ENCODE results near the gene XNDC1N.

XNDC1N gene, protein sequence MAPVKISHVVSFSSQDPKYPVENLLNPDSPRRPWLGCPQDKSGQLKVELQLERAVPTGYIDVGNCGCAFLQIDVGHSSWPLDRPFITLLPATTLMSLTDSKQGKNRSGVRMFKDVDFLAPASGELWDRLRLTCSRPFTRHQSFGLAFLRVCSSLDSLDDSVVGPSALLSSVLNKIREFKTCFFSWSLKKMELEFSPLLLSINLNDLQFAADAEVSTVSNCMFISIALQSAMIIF

DNA sequence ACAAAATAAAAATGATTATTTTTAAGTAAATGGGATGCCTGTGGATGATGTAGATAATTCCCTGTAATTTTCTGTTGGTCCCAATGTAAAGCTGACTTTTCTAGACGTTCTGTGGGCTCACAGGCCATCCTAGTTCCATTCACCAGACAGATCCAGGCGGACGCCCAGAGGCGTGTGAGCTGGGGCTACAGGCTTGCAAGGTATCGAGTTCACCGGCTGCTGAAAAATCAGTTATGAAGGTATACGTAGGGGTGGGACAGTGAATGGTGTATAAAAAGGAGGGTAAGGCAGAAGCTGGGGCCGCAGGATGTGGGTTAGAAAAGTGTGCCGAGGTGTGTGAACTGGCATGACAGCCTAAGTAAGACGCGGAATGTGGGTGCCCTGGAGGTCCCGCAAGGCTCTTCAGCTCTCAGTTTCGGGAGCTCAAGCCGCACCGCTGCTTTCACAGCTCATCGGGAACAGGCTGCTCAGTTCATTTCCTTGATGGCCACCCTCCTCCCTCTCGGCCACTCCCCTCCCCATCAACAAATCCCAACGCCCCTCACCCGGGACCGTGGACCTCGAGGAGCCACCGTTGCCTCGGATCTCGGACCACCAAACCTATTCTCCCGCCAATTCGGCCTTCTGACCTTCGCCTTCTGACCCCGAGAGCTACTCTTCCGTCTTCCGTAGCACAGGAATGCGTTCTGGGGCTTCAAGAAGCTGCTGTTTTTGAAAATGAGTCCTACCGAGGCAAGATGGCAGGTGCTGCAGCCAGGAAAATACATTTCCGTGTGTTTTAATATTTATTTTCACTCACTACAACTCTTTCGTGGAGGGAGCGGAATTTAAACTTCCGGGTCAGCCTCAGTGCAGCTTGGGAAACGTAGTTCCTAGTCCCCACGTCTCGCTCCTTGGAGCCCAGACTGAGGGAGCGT is at the start of gene XNDC1N:
Gene XNDC1N (minus strand): TSS at position 775 of the 917 bp plus-strand sequence. CDS start 5,241 bp downstream, outside the sequence.
- peak; percentile 88 for DNase-seq

DNA sequence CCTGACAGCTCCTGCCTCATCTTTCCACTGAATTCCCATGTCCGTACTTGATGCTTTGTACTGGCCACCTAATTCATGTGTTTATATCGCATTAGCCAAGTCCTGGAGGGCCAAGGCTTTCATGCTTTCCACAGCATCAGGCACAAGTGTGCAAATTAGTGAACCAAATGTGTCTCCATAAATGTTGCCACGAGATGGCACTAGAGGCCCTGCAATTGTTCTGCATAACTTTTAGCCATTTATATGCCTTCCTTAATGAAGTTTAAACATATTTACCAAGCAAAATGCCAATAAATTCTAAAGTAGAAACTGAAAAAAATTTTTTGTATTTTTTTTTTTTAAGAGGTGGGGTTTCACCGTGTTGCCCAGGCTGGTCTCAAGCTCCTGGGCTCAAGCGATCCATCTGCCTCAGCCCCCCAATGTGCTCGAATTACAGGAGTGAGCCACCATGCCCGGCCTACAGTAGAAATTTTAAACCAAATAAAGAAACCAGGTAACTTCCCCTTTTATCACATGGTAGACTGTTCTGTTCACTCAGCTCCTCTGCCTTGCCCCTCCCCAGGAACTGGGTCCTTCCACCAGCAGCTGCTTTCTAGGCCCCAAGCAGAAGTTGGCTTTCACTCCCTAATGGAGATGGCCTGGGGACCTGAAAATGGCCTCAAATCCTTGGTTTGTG is 49.5 kb upstream of the XNDC1N start:
- DNase-seq = peak; percentile 8

DNA sequence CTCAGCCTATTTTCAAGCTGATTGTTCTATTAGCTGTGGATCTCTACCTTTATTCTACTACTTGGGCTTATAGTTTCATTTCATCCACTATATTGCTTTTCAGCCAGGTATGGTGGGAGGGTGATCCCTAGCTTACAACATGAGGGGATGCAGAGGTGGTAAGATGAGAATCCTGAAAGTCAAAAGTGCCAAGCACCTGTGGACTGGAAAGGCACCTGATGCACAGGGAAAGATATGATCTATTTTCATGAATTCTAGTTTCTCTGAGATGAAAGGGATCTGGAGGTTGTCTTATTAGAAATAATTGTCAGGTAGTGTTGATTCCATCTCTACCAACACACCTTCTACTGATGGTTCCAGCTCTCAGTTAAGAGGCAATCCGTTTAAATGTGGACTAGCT is 48.7 kb upstream of the XNDC1N start:
- DNase-seq = no peak

DNA sequence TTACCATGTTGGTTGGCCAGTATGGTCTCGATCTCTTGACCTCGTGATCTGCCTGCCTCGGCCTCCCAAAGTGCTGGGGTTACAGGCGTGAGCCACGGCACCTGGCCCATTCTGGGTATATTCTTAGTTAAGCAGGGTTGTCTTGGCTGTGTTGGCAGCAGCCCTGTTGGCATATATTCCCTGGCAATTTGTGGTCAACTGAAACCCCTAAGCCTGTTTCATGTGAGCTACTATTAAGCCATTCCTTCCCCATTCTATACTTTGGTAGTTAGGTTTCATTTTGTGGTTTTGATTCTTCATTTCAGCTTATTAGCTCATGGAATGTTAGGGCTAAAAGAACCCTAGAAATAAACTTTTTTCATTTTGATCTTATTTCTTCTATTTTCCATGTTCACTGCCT is 48.2 kb upstream of the XNDC1N start:
- DNase-seq = no peak

DNA sequence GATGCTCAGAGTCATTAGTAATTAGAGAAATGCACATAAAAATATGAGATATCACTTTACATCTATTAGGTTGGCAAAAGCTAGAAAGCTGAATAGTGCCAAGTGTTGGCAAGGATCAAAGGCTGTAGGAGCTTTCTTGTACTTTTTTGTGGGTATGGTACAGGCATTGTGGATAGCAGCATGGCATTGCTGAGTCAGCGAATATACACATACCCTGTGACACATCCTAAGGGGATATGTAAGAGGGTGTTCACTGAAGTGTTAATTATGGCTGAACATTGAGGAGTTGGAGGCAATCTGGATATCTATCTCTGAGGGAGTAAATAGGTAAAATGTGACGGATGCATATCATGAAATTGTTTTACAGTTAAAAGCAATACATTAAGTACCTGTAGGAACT is 43.3 kb upstream of the XNDC1N start:
- DNase-seq = no peak

DNA sequence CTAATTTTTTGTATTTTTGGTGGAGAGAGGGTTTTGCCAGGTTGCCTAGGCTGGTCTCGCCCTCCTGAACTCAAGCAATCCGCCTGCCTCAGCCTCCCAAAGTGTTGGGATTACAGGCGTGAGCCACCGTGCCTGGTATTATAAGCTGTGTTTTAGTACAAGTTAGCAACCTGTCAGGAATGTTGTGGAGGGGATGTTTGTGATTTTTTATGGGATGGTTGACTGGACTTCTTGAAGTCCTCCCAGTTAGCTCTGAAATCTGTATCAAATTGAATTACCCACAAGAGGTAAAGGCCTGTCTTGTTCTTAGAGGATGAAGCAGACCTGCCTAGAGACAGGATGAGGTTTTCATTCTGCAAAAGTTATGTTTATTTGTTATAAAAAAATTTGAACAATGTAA is 36.2 kb upstream of the XNDC1N start:
- DNase-seq = no peak

DNA sequence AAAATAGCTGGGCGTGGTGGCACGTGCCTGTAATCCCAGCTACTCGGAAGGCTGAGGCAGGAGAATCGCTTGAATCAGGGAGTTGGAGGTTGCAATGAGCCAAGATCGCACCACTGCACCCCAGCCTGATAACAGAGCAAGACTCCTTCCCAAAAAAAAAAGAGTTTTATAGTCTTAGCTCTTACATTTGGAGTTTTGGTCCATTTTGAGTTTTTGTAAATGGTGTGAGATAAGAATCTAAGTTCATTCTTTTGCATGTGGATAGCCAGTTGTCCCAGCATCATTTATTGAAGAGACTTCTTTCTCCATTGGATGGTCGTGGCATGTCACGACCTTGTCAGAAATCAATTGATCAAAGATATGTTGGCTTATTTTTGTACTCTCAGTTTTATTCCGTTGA is 35.1 kb upstream of the XNDC1N start:
- no peak for DNase-seq

DNA sequence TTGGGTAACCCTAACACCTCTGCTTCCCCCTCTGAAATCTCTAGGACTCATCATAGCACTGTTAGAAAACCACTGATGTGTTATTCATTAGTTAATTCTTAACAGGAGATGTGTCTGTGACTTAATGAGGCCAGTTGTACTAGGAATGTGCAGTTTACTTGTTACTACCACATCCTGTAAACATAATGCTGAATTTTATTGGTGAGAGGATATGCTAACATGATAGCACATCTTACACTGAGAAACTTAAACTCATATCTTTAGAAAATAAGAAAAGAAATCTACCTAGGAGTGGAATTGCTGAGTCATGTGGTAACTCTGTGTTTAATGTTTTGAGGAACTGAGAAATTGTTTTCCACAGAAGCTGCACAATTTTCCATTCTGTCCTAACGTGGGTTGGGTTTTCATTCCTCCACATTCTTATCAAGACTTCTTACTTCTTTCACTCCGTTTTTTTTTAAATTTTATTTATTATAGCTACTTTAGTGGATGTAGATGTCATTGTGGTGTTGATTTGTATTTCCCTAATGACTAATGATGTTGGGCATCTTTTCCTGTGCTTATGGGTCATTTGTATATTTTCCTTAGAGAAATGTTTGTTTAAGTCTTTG is 34.1 kb upstream of the XNDC1N start:
- no peak for DNase-seq

DNA sequence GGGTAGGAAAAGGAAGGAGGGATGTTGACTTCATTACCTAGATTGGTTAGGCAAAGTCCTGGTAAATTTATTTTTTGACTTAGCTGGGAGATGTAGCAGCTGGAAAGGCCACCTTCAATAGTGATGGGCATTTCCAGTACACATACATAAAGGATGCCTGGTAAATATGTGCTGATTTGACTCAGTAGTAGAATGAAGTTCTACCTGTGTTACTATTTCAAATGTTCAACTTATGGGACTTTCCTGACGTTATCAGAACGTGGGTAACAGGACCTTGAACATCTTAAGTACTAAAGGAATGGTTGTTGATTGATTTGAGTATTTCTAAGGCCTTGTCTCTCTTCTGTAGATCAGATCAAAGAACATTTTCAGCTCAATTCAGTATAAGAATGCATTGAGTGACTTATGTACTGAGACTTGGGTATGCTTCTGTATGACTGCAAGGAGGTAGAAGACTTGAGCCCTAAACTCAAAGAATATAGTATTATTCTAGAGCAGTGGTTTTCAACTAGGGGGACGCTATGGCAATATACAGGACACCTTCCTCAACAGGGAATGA is 27.6 kb upstream of the XNDC1N start:
- no peak for DNase-seq

DNA sequence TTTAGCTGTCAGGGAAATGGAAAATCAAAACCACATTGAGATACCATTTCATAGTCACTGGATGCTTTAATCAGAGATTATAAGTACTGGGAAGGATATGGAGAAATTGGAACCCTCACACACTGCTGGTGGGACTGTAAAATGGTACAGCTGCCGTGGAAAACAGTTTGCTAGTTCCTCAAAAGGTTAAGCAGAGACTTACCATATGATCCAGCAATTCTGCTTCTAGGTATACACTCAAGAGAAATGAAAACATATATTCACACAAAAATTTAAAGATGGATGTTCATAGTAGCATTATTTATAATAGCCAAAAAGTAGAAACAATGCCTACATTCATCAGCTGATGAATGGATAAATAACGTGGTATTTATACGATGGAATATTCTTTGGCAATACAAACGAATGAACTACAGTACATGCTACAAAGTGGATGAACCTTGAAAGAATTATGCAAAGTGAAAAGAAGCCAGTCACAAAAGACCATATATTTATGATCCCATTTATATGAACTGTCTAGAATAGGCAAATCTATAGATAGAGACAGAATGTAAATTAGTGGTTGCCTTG is 23.4 kb upstream of the XNDC1N start:
- DNase-seq = no peak

DNA sequence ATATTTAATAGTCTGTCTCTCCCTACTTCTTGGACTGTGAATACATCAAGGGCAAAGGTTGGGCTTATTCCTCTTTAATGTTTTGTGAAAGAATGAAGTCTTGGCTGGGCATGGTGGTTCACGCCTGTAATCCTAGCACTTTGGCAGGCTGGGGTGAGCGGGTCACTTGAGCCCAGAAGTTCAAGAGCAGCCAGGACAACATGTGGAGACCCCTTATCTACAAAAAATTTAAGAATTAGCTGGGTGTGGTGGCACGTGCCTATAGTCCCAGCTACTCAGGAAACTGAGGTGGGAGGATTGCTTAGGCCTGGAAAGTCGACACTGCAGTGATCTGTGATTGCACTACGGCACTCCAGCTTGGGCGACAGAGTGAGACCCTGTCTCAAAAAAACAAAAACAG is 20.6 kb upstream of the XNDC1N start:
- DNase-seq = no peak

DNA sequence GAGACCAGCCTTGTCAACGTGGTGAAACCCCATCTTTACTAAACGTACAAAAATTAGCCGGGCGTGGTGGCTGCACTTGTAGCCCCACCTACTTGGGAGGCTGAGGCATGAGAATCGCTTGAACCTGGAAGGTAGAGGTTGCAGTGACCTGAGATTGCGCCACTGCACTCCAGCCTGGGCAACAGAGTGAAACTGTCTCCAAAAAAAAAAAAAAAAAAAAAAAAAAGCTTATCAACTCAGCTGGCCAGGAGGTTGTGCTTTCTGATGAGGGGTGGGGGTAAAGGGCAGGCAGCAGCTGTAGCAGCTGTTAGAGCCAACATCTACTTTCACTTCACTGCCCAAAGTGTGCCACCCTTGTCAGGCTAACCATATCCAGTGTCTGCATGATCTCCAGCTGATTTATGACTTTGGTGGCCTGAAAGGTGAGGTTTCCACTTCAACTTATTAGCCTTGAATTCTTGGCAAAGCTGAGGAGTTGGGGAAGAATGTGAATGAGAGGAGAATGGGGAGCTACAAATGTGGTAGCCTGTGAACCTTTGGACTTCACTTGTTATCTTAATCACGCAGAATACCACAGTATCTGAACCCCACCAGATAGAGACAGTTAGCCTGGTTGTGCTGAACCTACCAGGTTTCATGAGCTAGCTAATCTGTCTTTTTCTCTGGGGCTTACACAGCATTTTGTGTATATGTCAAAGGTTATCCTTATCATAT is 20.1 kb upstream of the XNDC1N start:
- DNase-seq = no peak

DNA sequence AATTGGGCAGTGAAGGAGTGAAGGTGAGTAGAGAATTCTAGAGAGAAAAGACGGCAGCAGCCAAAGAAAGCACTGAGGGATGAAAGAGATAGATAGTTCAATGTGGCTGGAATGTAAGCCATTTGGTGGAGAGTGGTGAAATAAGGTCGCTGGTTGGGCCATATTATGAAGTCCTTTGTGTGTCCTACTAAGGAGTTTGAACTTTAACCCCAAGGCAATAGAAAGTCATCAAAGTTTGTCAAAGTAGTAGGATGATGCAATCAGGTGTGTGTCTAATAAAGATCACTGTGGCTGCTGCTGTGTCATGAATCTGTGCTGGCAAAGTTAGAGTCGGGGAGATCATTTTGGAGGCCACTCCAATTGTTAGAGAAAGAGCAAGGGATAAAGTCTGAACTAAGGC is 19.1 kb upstream of the XNDC1N start:
- DNase-seq = no peak

DNA sequence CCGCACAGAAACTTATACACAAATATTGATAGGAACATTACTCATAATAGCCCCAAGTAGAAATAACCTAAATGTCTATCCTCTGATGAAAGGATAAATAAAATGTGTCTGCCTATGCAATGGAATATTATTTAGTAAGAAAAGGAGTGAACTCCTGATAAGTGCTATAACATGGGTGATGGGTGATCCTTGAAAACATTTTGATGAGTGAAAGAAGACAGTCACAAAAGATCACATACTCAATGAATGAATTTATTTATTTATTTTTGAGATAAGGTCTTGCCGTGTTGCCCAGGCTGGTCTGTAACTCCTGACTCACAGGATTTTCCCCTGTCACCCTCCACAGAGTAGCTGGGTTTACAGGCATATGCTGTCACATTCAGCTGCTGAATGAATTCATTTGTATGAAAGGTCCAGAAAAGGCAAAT is 17.8 kb upstream of the XNDC1N start:
- no peak for DNase-seq

DNA sequence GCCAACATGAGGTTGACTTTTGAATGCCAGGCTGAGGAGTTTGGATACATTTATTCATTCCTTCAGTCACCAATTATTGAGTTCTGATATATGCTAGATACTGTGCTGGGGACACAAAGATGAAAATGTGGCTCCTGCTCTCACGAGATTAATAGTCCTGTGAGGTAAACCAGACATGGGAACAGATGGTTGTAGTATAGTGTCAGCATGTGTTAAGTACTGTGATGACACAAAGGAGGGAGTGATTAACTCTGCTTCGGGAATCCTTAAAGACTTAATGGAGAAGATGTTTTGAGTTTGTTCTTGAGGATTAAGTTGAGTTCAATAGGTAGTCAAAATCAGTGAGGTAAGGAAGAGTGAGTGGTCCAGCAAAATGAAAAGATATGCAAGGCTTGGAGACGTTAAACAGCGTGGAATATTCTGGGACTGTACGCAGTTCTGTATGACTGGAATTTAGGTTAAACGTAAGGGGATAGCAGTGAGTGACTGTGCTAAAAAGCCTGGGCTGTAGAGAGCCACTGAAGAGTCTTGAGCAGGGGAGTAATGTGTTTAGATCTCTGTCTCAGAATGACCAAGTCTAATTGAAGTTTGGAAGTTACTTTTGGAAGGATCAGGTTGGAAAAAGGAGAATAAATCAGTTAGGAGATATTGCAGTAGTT is 12.3 kb upstream of the XNDC1N start:
- DNase-seq = no peak

DNA sequence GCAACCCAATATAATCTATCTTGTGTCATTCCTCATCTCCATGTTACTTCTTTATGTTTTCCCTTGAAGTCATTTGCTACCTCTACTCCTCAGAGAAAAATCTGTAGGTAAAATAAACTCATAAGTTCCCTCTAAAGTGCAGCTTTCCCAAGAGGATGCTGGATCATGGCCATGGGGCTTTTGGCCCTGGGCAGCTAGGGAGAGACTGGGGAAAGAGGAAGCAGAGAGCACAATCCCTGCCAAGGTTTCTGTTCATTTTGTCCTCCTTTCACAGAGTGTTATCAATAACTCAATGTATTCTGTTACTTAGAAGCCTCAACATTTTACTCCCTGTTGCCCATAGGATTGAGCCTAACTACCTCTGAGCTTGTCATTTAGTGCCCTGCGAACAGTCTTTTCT is 9.4 kb upstream of the XNDC1N start:
- no peak for DNase-seq

DNA sequence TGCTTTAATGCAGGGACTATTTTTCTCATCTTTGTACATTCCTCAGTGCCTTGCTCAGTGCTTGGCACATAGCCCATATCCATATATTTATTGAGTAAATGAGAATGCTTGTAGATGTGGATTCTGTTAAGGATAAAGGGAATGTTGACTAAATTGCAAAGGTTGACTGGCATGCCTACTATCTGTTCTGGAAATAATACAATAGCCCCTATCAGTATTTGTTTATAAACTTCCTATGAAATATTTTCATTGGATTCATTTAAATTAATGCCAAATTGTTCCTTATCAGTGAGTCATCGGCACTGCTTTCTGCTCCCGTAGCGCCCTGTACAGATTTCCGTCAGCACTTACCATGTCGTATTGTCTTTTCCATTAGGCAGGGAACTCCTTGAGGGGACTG is 8.4 kb upstream of the XNDC1N start:
- no peak for DNase-seq

DNA sequence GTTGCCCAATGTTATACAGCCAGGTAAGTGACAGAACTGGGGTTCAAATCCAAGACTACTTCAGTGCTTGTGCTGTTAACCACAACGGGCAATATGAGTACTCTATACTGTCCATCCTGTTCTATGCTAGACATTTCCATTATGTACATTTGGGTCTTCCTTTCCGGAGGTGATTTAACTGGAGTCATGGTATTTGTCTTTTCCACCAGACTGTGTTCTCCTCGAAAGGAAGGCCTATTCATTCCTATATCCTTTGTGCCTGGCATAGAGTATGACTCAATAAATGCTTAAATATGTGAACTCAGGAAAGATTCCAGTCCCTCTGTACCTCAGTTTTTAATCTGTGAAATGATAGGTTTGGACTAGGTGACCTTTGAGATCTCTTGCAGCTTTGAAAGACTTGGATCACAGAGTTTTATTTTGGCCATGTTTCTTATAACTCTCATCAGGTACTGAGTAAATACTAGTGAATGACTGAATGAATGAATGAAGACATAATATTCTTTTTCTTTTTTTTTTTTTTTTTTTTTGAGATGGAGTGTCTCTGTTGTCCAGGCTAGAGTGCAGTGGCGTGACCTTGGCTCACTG is 7.0 kb upstream of the XNDC1N start:
- no peak for DNase-seq

DNA sequence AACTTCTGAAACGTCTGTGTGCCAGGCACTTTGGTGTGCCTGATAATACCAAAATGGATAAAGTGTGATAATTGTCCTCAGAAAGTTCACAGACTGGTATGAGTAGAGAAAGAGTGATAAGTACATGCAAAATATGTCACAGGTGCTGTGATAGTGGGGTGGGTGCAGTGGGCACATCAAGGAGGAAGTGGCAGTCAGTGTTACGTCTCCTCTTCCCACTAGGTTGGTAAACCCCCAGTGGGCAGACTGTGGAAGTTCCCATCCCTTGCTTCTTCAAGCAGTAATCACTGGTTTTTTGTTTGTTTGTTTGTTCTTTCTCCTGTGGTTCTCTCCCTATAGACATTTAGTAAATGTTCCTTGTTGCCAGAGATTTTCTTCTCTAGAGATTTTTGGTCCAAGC is 5.8 kb upstream of the XNDC1N start:
- DNase-seq = no peak

DNA sequence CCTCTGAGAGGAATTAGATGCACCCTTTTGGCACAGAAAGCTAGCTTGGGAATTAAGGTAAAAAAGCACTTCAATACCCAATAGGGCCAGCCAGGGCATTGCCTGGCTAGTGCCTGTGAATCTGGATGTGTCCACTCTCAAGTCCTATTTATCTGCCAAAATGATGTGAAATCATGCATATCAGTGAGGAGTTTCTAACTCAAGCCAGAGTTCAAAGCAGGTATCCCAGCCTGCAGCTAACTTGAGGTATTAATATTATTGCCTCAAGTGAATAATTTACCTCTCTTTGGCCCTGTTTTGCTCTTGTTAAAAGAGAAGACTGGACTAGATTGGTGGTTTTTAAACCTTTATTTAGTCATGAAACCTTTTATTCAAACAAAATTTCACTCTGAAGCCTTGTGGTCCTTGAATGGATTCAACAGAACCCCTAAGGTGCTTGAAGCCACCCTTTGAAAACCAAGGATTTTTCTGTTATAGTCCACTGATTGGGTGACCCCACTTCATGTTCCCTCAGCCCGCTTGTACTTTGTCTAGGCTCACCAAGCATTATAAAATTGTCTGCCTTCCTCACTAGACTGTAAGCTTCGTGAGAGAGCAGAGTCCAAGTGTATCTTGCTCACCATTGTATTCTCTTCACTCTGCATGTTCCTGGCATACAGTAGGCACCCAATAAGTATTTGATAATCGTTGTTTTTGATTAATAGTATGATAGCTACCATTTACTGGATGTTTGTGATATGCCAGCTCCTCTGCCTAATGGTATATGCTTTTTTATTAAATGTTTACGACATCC is 4.9 kb upstream of the XNDC1N start:
- DNase-seq = no peak

Data from NCI-H146 (cell line).